Neural progenitor cell (in vitro differentiated cells): ENCODE results near the gene PRR4.

Experiments used
- CTCF ChIP-seq: fragments of 200-600 bp; sonication (generic); IDR thresholded peaks from 2 replicates; pipeline ENCODE4 v1.5.1; 2017; ENCODE audit warnings: antibody characterized with exemption, mild to moderate bottlenecking
- EZH2phosphoT487 ChIP-seq: fragments of 200-600 bp; sonication (generic); IDR thresholded peaks from 2 replicates; pipeline ENCODE4 v1.6.1; 2017; ENCODE audit warnings: antibody characterized with exemption

GRCh38 chr12:10847744-10848143 lies 1.5 kb downstream of the PRR4 start:
- TF ChIP-seq EZH2phosphoT487 (no peak), CTCF (no peak)
